Tibial nerve (tissue), 4 donors: ENCODE data around the gene SLC5A8.

Experiments used
- EP300 ChIP-seq, 2 donors: sonication (generic); formaldehyde crosslinking; IDR thresholded peaks; one replicate each; pipeline ENCODE4 v1.6.1; 2017; ENCODE audit warnings: antibody characterized with exemption in 2 of 2, mild to moderate bottlenecking in 1 of 2
- POLR2A ChIP-seq, 2 donors: fragments of 450-650 bp; IDR thresholded peaks; one replicate each; pipeline ENCODE4 v1.6.1; 2017; ENCODE audit warnings: antibody characterized with exemption in 2 of 2, mild to moderate bottlenecking in 2 of 2, moderate library complexity in 2 of 2
- TF ChIP-seq, protein P1 (sequence below), 5 experiments: fragments of 200-600 bp in 3 of 5; fragments of 450-650 bp in 2 of 5; sonication (generic) in 3 of 5; IDR thresholded peaks; one replicate each; pipeline ENCODE4 v1.5.1; 2016 to 2019; ENCODE audit warnings: antibody characterized with exemption in 5 of 5, mild to moderate bottlenecking in 3 of 5, moderate library complexity in 2 of 5

DNA sequence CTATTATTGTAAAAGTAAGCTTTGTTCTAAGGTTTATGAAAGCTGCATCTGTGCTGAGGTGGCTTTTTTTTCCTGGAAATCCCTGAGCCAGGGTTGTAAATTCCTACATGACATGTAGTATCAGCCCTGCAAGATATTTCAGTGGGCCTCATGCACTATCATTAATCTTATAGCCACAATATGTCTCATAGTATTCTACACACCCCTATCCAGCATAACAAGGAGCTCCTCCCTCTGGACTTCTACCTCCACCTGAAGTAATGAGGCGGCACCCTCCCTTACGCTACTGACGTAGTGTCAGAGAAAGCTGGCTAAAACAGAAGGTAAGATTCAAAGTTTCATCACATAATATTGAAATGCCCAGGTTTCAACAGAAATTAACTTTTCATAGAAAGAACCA, 35.5 kb downstream of the SLC5A8 start:
- TF ChIP-seq POLR2A (IDR thresholded peaks at IDR 0.05) (no peak), EP300 (IDR thresholded peaks at IDR 0.05) (no peak)
- TF ChIP-seq, protein P1, sequence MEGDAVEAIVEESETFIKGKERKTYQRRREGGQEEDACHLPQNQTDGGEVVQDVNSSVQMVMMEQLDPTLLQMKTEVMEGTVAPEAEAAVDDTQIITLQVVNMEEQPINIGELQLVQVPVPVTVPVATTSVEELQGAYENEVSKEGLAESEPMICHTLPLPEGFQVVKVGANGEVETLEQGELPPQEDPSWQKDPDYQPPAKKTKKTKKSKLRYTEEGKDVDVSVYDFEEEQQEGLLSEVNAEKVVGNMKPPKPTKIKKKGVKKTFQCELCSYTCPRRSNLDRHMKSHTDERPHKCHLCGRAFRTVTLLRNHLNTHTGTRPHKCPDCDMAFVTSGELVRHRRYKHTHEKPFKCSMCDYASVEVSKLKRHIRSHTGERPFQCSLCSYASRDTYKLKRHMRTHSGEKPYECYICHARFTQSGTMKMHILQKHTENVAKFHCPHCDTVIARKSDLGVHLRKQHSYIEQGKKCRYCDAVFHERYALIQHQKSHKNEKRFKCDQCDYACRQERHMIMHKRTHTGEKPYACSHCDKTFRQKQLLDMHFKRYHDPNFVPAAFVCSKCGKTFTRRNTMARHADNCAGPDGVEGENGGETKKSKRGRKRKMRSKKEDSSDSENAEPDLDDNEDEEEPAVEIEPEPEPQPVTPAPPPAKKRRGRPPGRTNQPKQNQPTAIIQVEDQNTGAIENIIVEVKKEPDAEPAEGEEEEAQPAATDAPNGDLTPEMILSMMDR (IDR thresholded peaks at IDR 0.05), result no peak
